GM21367 (cell line): ENCODE measurements around the gene PPARA.

Experiments
- ATAC-seq: cut with Tn5 transposase; IDR thresholded peaks from one replicate; pipeline ENCODE4 v1.9.1; 2021; ENCODE audit not compliant: unreplicated experiment

PPARA gene

DNA sequence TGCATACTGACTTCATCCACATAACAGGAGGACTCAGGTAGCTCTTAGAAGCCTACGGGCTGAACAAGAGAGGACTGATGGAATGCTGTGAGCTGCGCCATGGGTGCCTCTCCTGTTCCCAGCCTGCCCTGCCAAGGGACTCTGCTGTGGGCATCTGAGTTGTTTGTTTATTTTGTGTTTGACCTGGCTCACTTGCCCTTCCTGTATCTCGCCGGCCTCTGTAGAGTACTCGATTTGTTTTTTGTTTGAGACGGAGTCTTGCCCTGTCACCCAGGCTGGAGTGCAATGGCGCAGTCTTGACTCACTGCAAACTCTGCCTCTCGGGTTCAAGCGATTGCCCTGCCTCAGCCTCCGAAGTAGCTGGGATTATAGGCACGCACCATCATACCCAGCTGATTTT lies 119.2 kb downstream of the PPARA start:
- ATAC-seq, result no peak

GRCh38 chr22:46272196-46272595 lies 121.9 kb downstream of the PPARA start:
- ATAC-seq, result no peak

DNA sequence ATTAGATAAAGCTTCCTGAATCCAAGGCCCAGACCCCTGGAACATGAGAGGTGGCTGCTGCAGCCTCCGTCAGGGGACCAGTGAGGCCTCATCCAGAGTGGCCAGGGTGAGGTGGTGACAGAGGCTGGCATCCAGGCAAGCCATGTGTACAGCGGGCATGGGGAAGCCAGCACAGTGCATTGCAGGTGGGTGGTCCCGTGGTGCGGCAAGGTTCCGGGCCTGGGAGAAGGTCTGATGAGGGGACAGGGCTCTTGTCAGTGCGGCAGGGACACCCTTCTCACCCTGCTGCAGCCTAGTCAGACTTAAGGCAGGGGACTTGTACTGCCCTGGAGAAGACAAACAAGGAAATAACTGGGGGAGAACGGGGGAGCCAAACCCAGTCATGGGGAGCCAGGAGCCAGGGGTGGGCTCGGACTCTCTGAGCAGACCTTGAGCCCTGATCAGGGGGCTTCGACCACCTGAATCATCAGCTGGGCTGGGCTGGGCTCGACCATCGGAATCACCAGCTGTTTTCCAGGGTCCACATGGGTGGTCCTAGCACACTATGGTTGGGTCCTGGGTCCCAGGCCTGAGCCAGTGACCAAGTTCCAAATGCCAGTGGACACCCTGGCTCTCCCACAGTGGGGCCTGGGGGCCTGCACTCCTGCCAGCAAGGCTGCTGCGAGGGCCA lies 122.6 kb downstream of the PPARA start:
- no peak for ATAC-seq

GRCh38 chr22:46273432-46274148 lies 123.3 kb downstream of the PPARA start:
- no peak for ATAC-seq

DNA sequence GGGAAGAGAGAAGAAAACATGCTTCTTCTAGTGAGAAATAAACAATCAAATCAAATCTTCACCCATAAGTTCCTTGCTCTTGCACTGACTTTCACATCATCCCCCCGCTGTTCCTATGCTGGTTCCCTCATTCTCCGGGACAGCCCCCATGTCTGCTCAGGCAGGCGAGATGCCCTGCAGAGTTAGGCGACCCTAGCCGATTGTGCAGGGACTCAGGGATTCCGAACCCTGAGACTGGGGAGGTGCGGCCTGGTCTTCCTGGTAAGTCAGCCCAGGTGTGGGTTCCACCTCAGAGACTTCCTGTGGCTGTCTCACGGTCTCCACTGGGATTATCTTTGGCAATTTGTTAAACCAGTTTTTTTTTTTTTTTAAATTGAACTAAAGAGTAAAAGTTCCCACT lies 124.1 kb downstream of the PPARA start:
- ATAC-seq, result no peak

DNA sequence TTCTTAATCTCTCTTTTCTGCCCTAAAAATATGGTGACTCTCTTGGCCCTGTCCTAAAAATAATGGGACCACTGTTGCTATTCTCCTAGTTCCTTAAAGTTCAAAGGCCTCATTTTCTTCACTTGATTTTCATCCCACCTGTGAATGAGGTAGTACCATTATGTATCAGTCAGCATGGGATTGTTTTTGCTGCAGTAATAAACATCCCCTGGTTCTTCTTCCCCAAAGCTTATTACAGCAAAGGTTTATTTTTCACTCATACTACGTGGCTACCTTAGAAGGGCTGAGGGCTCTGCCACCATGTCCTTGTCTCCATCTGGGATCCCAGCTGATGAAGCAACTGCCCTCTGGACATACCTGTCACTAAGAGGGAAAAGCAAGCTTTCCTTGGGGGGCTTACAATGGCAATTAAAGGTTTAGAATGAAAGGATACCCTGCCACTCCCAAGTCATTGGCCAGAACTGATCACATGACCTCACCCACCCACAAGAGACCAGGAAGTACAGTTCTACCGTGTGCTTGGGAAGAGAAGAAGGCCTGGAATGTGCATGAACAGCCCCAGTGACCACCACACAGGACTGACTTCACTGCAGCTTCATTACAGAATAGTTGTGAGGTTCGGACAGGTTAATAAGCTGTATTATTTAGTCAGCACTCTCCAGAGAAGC lies 125.3 kb downstream of the PPARA start:
- ATAC-seq, result no peak

DNA sequence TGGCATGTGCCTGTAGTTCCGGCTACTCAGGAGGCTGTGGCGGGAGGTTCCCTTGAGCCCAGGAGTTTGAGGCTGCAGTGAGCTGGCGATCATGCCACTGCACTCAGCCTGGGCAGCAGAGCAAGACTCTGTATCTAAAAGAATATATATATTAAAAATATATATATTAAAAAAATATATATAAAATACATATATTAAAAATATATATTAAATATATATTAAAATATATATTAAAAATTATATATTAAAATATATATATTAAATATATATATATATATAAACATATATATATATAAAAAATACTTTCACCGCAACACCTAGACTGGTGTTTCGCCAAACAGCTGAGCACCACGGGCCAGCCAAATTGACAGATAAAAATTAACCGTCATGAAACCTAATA lies 126.2 kb downstream of the PPARA start:
- ATAC-seq, result no peak

- no peak for ATAC-seq
Observed at GRCh38 chr22:46278656-46279645, 128.6 kb downstream of the PPARA start.

GRCh38 chr22:46280063-46280817 lies 129.9 kb downstream of the PPARA start:
- ATAC-seq, result no peak

GRCh38 chr22:46280999-46281623 lies 130.8 kb downstream of the PPARA start:
- ATAC-seq, result no peak

DNA sequence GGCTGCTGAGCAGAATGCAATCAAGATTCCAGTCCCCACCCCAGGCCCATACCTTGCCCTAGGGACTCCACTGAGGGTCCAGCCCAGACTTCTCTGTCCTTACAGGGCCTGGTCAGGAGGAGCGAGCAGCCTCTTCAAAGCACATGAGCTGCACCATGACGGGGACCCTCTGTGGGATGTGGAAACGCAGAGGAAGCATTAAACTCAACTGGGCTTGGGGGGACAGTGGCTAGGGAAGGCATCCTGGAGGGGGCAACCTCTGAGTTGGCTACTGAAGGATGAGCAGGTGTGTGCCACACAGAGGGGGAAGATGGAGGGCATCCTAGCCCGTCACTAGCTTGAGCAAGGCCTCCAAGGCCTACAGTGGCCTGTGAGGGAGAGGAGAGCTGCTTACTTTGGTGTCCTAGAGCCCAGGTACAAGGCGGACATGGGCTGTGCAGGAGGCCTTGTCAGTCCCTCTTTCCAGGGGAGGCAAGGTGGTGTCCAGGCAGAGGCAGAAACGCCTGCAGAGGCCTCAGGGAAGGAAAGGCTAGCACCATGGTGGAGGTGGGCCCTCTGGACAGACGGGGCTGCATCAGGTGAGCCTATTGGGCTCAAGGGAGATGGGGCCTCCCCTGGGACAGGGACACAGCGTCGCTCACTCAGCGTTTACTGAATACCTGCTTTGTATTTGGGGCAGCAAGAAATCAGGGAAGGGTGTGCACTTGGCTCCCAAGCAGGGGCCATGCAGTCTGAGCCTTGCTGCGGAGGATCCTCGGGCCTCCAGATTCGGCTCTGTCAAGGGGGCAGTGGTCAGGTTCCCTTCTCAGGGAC lies 131.7 kb downstream of the PPARA start:
- no peak for ATAC-seq

- ATAC-seq, result no peak
Observed at GRCh38 chr22:46286006-46286405, 135.7 kb downstream of the PPARA start.

DNA sequence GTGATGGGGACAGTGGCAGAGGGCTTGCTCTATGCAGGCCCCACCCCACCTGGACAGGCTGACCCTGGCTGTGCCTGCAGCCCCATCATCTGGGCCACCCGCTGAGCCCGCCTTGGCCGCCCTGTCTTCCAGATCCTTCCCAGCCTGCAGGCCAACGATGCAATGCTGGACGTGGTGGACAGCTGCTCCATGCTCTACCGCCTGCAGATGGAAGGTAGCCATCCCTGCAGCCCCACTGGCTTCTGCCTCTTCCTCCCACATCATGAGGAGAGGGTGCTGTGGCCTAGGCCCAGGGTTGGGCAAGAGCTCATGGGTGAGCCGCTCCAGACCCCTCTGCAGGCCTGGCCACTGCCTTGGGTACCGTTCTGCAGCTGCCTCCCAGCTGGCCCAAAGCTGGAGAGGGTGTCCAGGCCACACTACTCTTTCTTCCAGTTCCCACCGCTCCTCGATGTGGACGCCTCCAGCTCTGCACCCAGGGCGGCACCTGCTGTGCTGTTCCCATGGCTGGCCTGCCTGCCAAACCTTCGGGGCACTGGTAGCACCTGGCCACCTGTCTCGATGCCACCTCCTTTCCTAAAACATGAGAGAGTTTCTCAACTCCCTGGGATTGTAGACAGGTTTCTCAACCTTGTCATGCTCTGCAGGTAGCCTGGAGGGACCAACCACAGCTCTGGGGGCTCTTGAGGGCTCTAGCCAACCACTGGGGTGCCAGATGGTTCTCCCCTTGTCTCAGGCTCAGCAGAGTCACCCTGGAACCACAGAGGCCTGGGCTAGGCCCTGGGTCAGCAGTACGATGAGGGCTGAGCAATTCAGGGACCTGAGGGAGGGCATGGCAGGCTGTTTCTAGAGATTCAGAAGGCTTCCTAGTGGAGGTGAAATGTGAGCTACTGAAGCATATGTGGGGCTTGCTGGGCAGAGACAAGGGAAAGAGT lies 136.9 kb downstream of the PPARA start:
- ATAC-seq, result no peak

DNA sequence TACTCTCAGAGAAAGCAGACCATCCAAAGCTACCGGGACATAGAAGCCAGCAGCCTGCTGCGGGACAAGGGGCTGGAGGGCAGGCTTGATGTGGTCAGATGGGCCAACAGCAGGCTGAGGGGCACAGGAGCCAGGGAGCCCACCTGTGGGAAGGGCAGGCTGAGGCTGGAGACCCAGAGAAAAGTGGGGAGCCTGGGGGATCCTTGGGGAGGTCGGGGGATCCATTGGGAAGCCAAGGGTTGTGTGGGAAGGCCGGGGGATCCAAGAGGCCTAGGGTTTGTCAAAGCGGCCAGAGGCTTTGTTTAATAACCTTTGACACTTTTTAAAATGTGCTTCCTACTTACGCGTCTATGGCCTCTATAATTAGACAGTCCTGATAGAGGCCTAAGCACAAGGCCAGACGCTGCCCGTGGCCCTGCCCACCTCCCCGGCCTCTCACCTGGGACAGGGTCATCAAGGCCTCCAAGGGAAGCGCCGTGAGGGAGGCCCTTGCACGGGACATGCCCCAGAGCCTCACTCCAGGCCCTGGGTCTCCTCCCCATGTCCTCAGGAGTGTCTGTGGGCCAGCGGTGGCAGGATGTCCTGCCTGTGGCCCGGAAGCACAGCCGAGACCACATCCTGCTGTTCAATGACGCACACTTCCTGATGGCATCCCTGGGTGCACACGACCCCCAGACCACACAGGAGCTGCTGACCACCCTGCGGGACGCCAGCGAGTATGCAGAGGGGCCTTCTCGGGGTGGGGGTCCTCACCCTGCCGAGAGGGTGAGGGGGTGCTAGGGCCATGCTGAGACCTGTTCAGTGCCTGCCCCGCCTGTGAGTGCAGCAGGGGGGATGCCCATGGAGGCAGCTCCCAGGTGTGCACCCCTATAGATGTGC lies 137.8 kb downstream of the PPARA start:
- no peak for ATAC-seq

- no peak for ATAC-seq
Observed at GRCh38 chr22:46288846-46289243, 138.5 kb downstream of the PPARA start.

- no peak for ATAC-seq
Observed at GRCh38 chr22:46289244-46289891, 139.0 kb downstream of the PPARA start.
